IPS DF 4.7 (cell line): ENCODE data around the gene MYL9.
"Not testable (repeated sequence)": the region's sequence is repeated elsewhere in the genome, so short reads cannot be mapped to it uniquely, and the experiment has no call there.

Source experiments
- DNase-seq: peaks from one replicate; pipeline ENCODE4 v3.0.0-alpha.2; 2013; ENCODE audit warnings: low spot score; ENCODE audit errors: extremely low read depth

The MYL9 gene

GRCh38 chr20:36548704-36549627, 7.6 kb downstream of the MYL9 start:
- no peak for DNase-seq

- DNase-seq = no peak
Measured at GRCh38 chr20:36549628-36549941, 8.3 kb downstream of the MYL9 start.

- DNase-seq = no peak
Measured at GRCh38 chr20:36549942-36550789, 8.8 kb downstream of the MYL9 start.

- DNase-seq = no peak
Measured at GRCh38 chr20:36550790-36551299, 9.5 kb downstream of the MYL9 start.

GRCh38 chr20:36555248-36555647, 13.9 kb downstream of the MYL9 start:
- no peak for DNase-seq

GRCh38 chr20:36562724-36563123, 21.4 kb downstream of the MYL9 start:
- no peak for DNase-seq

- no peak for DNase-seq
Measured at GRCh38 chr20:36563374-36563773, 22.1 kb downstream of the MYL9 start.

GRCh38 chr20:36564078-36564725, 22.9 kb downstream of the MYL9 start:
- not testable (repeated sequence) for DNase-seq

GRCh38 chr20:36564726-36565121, 23.4 kb downstream of the MYL9 start:
- not testable (repeated sequence) for DNase-seq

GRCh38 chr20:36565520-36565919, 24.2 kb downstream of the MYL9 start:
- DNase-seq = no peak

GRCh38 chr20:36569847-36570429, 28.6 kb downstream of the MYL9 start:
- no peak for DNase-seq

GRCh38 chr20:36571564-36572504, 30.5 kb downstream of the MYL9 start:
- no peak for DNase-seq

GRCh38 chr20:36572701-36573102, 31.4 kb downstream of the MYL9 start:
- no peak for DNase-seq

GRCh38 chr20:36573103-36573797, 31.9 kb downstream of the MYL9 start, which contains the start of gene TGIF2:
Gene TGIF2, plus strand, starts transcription at chr20:36573597. Its CDS starts 5,178 bp downstream, at chr20:36578775.
- DNase-seq = no peak

GRCh38 chr20:36573798-36574365, 32.6 kb downstream of the MYL9 start:
- DNase-seq = no peak

- no peak for DNase-seq
Measured at GRCh38 chr20:36574366-36575135, 33.2 kb downstream of the MYL9 start.

- DNase-seq = no peak
Measured at GRCh38 chr20:36576081-36576445, 34.7 kb downstream of the MYL9 start.

GRCh38 chr20:36578356-36579041, 37.2 kb downstream of the MYL9 start:
- no peak for DNase-seq
